H54 (cell line): ENCODE results near the gene APPBP2.
"Not testable (repeated sequence)": the region's sequence is repeated elsewhere in the genome, so short reads cannot be mapped to it uniquely, and the experiment has no call there.

Source experiments
- DNase-seq: peaks from one replicate; pipeline ENCODE4 v3.0.0; 2011; ENCODE audit warnings: low spot score, mixed read lengths; ENCODE audit not compliant: insufficient read length
- FAIRE-seq: peaks from 3 replicates; lab custom pipeline; 2011; peaks lifted over from hg19 to GRCh38; lab: Jason Lieb, UNC
- POLR2A ChIP-seq: IDR thresholded peaks from 2 replicates; pipeline ENCODE4 v1.6.1; 2011; ENCODE audit warnings: low read depth, mild to moderate bottlenecking, low read length

APPBP2 gene

DNA sequence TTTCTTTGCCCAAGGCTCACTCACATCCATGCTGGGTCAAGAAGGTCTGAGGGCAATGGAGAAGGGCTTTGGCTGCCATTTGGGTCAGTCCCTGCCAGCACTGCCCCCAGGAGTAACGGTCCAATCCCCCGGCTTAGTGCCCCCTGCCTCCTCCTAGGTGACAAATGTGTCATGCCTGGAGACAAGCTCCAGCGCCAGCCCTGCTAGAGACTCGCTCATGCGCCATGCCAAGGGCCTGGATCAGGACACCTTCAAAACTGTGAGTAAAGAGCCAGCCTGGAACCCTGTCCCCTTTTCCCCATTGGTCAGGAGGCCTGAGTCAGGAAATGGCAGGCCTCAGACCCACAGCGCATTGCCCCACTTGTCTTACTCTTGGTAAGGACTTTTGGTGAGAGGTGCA, 100.4 kb downstream of the APPBP2 start:
- TF ChIP-seq POLR2A: no peak
- no peak for DNase-seq
- FAIRE-seq: no peak

DNA sequence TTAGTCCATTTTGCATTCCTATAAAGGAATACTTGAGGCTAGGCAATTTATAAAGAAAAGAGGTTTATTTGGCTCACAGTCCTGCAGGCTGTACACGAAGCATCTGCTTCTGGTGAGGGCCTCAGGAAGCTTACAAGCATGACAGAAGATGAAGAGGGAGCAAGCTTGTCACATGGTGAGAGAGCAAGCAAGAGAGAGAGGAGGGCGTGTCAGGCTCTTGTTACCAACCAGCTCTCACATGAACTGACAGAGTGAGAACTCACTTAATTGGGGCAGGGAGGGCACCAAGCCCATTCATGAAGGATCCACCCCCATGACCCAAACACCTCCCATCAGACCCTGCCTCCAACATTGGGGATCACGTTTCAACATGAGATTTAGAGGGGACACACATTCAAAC, 102.2 kb downstream of the APPBP2 start:
- DNase-seq: no peak
- no peak for TF ChIP-seq POLR2A
- no peak for FAIRE-seq

DNA sequence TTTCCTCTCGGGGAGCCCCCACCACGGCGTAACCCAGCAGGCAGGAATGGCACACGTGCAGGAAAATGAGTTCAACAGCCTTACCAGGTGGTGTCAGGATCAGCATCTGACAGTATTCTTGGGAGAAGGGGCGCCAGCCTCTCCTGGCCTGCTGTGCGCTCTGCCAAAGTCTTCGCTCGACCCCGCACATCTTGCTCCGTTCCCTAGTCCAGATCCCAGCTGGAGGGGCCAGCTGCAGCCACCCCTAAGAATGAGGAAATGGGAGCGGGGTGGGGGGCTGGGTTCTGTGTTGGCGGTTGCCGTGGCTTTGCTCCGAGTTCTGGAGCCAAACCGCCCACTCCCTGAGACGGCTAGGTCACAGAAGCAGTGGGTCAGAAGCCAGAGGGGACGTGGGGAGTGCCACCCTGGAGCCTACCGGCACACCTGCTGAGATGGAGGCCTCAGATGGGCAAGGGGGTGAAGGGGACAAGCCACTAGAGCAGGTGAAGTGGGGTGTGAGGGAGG, 103.8 kb downstream of the APPBP2 start, which contains the start of gene CHCT1:
CHCT1 (plus strand) TSS at position 328 of the 504 bp plus-strand sequence; CDS start at position 432, 104 bp downstream.
- TF ChIP-seq POLR2A: no peak
- no peak for FAIRE-seq
- DNase-seq: no peak

DNA sequence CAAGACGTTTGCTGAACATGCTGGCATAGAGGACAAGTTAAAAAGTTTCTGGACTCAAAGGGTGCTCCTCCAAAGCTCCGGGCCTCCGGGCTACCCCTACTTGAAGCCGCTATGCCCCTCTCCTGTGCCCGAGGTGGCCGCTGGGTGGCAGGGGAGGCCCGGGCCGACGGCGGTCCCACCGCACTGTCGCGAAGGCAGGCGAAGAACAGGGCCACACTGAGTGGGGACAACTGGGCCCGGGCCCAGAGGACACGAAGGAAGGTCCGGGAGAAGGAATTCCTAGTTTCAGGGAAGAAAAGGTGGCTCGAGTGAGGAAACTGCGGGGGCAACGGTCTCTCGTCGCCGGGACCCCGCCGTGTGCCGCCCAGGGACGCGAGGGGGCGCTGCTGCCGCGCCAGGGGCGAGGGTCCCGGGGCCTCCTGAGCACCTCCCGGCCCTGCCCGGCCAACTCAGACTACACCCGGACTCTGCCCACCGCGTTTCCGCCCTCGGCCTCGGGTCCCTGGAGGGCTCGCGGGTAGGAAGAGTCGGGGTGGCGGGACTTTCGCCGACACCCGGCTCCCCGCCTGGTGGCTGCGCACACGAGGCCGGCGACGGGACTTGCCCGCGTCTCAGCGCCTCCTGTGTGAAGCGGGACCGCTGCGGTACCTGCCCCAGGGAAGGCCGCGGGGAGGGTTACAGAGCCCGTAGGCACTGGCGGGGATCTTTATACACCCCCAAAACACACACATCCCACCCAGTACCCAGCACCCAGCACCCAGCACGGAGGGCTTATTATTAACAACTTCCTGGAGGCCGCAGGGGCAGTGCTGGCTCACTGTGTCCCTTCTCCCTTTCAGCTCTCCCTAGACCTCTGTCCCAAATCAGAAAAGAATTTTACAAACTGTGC, 104.5 kb downstream of the APPBP2 start:
- no peak for DNase-seq
- FAIRE-seq: no peak
- TF ChIP-seq POLR2A: no peak

DNA sequence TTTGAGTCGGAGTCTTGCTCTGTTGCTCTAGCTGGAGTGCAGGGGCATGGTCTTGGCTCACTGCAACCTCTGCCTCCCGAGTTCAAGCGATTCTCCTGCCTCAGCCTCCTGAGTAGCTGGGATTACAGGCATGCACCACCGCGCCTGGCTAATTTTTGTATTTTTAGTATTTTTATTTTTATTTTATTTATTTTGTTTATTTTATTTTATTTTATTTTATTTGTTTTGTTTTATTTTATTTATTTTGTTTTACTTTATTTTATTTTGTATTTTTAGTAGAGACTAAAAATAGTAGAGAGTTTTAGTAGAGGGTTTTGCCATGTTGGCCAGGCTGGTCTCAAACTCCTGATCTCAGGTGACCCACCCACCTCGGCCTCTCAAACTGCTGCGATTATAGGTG, 106.2 kb downstream of the APPBP2 start:
- not testable (repeated sequence) for DNase-seq, FAIRE-seq

DNA sequence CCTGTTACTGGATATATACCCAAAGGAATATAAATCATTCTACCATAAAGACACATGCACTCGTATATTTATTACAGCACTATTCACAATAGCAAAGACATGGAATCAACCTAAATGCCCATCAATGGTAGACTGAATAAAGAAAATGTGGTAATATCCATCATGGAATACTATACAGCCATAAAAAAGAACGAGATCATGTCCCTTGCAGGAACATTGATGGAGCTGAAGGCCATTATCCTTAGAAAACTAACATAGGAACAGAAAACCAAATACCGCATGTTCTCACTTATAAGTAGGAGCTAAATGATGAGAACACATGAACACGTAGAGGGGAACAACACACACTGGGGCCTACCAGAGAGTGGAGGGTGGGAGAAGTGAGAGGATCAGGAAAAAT, 107.0 kb downstream of the APPBP2 start:
- FAIRE-seq, DNase-seq: not testable (repeated sequence)

DNA sequence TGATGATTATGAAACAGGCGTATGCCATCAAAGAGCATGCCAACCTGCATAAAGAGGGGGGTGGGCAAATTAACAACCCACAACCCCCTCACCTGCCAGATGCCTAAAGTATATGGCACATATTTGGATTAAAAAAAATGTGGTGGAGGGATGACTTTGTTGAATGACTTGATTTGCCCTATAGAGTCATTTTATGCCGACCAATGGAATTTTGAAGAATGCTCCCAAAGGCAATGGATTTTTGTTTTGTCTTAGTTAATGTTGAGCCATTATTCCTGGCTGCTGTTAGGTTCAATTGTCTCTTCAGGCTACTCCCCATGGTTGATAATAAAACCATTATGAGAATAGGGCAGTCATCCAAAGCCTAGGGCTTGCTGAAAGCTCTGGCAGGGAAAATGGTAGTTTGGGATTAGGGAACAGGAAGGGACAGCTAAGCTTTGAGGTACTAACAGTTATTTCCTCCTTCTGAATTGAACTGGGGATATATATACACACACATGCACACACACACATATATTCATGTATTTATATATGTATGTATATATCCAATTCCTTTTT, 109.6 kb downstream of the APPBP2 start:
- no peak for DNase-seq
- FAIRE-seq: no peak
- TF ChIP-seq POLR2A: no peak

DNA sequence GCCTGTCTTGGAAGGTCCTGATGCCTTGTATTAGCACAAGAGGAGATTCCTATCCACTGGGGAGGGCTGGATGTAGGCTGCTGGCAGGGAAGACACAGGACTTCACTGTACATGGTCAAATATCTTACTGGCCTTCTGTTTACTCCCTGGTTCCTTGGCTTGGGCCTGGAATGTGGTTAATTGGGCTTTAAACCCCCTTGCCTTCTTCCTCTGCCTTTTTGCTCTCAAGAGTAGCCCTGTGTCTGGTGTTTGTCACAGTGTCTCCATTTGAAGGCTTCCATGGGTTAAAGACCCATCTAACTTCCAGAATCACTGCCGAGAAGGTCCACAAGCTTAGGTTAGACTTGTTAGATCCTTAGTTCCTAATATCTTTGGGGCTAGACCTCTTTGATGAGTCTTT, 110.9 kb downstream of the APPBP2 start:
- no peak for DNase-seq
- TF ChIP-seq POLR2A: no peak
- FAIRE-seq: no peak

DNA sequence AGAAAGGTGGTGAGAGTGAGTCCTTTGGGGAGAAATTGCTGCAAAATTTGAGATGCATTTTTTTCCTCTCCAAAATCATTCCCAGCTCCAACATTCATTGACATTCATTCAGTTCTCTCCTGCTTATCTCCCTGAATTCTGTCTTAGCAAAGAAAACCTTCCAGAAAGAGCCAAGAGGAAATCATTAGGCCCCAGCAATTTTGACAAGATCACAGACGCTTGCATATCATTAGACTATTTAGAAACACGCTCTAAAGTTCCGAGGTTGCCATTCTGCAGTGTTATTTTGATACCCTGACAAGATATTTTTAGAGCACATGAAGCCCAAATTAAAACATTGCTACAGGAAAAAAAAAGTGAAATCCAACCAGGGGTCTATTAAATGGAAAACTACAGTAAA, 113.3 kb downstream of the APPBP2 start:
- FAIRE-seq (no peak), DNase-seq (no peak)
- TF ChIP-seq POLR2A: no peak

DNA sequence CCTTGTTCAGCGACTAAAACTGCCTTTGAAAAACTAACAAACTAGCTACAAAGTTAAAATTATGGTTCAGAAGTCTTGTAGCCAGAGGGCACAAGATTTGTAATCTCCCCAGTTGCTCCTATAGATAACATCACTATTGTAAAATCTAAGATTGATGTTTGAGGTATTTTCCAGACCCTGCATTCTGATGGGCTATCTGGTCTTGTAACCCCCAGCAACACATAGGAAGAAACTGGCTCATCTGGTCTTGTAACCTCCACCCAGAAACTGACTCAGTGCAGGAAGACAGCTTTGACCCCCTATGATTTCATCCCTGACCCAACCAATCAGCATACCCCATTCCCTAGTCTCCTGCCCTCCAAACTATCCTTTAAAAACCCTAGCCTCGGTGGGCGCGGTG, 116.0 kb downstream of the APPBP2 start:
- DNase-seq (no peak), FAIRE-seq (no peak)
- no peak for TF ChIP-seq POLR2A

DNA sequence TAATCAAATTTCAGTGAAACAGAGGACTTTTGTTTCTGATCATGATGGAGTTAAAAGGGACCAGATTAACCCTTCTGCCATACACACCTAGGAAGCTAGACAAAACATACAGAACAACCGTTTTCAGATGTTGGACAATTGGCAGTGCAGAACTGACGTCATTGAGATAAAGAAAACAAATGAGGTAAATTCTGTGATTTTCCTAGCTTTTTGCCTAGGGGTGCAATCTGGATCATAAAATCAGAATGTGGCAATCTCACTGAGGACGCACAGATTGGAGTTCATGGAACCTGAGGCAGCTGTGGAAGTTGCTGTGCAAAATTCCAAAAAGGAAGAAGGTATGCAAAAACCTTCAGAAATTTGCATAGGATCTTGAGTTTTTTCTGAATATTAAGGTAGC, 119.2 kb downstream of the APPBP2 start:
- DNase-seq (no peak), FAIRE-seq (no peak)
- no peak for TF ChIP-seq POLR2A

DNA sequence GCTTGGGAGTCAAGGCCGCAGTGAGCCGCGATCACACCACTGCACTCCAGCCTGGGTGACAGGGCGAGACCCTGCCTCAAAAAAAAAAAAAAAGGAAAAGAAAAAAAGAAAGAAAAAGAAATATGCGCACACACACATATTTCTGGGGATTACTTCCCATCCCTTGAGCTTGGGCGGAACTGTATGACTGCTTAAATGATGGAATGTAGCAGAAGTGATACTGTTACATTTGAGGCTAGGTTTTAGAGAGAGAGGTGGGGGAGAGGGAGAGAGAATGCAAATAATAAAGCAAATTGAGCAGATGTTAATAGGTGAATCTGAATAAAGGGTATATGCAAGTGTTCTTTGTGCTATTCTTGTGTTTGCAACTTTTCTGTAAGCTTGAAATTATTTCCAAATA, 122.1 kb downstream of the APPBP2 start:
- FAIRE-seq (no peak), DNase-seq (no peak)
- no peak for TF ChIP-seq POLR2A

DNA sequence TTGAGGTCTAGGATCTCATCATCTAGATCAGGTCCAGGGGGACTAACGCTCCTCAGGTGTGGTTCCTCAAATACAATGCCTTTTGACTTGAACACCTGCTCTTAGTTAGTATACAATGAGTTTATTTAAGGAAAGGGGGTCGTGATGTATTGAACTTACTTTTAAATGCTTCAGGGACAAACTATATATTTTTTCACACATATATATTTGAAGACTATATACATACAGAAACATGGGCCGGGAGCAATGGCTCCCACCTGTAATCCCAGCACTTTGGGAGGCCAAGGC, 122.6 kb downstream of the APPBP2 start:
- DNase-seq (no peak), FAIRE-seq (no peak)
- TF ChIP-seq POLR2A: no peak

DNA sequence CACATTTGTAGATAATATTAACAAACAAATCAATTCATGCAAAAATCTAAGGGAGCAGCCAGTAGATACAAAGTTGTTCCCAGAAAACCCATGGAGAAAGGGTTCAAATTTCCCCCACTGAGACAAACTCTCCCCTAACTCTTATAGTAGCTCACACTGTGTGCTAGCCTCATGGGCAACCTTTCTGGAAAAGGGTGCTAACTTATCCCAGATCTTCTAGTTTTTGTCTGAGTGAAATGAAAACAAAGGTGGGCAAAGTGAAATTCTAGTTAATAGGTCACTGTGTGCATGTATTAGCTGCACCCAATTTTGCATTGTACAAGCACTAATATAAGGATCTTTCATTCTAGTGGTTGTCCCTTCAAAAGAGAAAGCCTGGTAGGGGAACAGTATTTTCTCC, 124.2 kb downstream of the APPBP2 start:
- no peak for FAIRE-seq
- DNase-seq: no peak
- TF ChIP-seq POLR2A: no peak
